GM18907 (cell line): Measurements from ENCODE around the gene CENPO.

ENCODE experiments used
- ATAC-seq: cut with Tn5 transposase; IDR thresholded peaks from one replicate; pipeline ENCODE4 v1.9.1; 2021; ENCODE audit warnings: mild to moderate bottlenecking, moderate library complexity; ENCODE audit not compliant: unreplicated experiment

CENPO gene

DNA sequence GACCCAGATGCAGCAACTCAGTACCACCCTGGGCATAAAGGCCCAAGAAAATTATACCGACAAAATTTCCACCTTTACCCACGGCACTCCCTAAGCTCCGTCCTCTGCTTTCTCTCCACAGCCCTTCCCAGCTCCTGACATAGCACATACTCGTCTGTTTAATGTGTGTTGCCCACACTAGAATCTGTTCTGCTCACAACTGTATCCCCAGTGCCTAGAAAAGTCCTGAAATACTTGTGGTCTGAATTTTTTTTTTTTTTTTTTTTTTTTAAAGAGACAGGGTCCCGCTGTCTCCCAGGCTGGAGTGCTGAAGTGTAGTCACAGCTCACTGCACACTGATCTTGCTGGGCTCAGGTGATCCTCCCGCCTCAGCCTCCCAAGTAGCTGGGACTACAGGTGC is 64.5 kb downstream of the CENPO start:
- no peak for ATAC-seq

DNA sequence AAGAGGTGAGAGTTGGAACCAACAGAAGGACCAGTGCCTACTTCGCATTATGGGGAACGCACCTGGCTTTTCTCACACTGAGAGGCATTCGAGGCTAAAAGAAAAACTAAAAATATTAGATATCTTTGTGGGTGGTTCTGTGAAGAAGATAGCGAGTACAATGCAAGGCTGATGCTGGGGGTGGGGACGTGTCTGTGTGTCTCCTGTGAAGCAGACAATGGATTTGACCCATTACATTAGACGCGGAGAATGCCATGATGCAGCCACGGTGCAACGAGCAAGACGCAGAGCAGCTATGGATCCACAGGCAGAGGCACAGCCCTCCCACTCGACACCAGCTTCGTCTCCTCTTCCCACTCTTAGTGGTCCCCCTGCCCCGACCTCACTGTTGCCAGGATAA is 65.8 kb downstream of the CENPO start:
- no peak for ATAC-seq

GRCh38 chr2:24859968-24860600 is 66.9 kb downstream of the CENPO start:
- no peak for ATAC-seq

DNA sequence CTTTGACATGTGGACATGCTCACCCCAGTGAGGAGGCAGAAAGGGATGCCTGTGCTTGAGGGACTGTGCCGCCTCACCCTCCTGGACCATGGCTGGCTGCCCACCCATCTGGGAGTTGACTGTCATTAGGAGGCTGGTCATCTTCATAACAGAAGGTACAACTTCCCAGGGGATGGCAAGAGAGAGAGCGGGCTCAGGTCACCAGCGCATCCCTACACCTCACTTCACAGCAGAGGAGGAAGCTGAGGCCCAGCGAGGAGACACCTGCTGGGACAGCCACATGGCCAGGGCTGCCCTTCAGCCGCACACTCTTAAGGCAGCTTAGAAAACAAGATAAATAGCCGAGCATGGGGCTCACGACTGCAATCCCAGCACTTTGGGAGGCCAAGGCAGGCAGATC is 67.4 kb downstream of the CENPO start:
- no peak for ATAC-seq

GRCh38 chr2:24861500-24861899 is 68.3 kb downstream of the CENPO start:
- no peak for ATAC-seq

- no peak for ATAC-seq
Observed at GRCh38 chr2:24863641-24864040, 70.4 kb downstream of the CENPO start.

DNA sequence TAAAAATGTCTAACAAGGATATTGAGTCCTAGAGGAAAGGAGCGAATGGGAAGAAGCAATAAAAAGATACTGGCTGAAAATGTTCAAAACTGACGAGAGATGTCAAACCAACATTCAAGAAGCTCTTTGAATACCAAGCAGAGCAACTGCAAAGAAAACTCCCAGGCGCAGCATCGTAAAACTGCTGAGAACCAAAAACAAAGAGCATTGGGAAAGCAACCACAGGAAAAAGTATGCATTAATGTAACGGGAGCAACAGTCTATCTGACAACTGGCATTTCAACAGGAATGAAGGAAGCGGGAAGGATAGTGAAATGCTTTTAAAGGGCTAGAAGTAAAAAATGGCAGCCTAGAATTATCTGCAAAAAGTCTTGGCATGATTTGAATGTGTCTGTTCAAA is 73.7 kb downstream of the CENPO start:
- ATAC-seq, result no peak

- ATAC-seq, result no peak
Observed at GRCh38 chr2:24870440-24870839, 77.2 kb downstream of the CENPO start.

DNA sequence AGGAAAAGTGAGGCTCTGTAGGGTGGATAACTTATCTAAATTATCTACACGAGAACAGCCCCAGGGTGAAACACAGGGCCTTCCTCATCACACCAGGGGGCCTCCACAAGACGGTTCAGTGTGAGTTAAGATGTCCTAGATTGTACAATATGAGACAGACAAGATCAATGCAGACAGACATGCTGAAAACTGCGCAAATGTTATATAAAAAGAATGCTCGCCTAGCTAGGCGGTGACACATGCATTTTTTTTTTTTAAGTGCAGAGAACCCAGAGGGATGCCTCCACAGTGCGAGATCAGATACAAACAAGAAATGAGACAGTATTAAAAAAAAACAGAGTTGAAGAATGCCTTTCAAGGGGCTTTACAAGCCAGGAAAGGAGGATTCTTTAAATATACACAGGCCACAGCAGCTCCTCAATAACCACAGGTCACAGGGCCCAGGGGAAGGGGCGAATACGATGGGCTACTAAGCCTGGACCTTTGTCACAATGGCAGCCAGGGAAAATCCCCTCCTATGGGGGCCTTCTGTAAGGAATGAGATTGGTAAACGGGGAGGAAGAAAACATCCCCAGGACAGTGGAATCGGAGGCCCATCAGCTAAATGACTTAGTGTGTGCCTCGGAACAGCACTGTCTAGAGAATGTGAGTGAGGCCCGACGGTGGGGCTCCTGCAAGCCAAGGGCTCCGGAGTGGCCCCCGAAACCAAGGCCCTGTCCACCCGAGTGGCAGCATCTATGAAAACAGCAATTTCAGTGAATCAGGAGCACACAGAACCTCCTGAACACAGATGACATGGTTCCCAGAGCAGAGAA is 77.9 kb downstream of the CENPO start:
- ATAC-seq, result no peak

DNA sequence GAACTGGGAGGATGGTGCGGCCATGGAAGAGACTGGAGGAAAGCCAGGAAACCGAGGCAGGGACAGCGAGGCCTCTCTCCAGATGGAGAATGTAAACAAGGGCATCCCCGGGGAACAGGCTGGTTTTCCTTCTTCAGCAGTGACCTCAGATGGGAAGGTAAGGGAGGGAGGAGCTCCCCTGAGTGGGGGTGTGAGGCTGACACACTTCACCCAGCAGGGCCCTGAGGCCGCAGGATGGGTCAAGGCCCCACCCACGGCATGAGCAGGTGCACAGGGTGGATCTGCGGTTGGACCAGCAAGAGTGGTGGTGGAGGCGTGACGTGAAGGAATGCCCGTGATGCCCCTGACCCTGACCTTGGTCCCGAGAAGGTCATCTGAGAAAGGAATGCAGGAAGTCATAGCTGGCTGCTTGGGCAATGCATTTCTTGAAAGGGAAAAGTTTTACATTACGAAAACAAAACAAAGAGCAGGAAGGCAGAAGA is 78.7 kb downstream of the CENPO start:
- ATAC-seq, result no peak
